HCT116 (cell line): ENCODE results near the gene RBM25. TPM values are rescaled to one million over a fixed set of nuclear protein-coding genes. Genes with fewer than 3 reads are reported as not detected.

Experiments used
- ATAC-seq: fragments of 200-7000 bp; cut with Tn5 transposase; 2 replicates; pipeline ENCODE4 v1.9.1; 2020; ENCODE audit warnings: mild to moderate bottlenecking, moderate library complexity
- BruUV-seq: library from RNA; stranded (reverse); fragments of 400-500 nt; replicated peaks from 2 replicates; lab custom pipeline; 2021; lab: Mats Ljungman, UMichigan
- CTCF ChIA-PET: fragments of 300-600 bp; sonication (Branson Sonifier 250); formaldehyde crosslinking; loops from one replicate; lab custom pipeline; 2021; ENCODE audit warnings: antibody characterized with exemption; lab: Charles Lee
- POLR2A ChIA-PET: fragments of 300-600, 350-600 bp; sonication (Branson Sonifier 250); formaldehyde crosslinking; loops from one replicate; lab custom pipeline; 2021; ENCODE audit warnings: antibody characterized with exemption; lab: Charles Lee
- RAD21 ChIA-PET, 2 experiments: fragments of 300-600 bp; sonication (Branson Sonifier 250); formaldehyde crosslinking; loops; one replicate each; lab custom pipeline; 2023; ENCODE audit warnings: low total read pairs in 2 of 2; ENCODE audit not compliant: uncharacterized antibody in 2 of 2, unreplicated experiment in 2 of 2, low non-redundant PET in 1 of 2; lab: Charles Lee
- DNase-seq: peaks from one replicate; pipeline ENCODE4 v3.0.0-alpha.2; 2010; ENCODE audit warnings: low read depth, low spot score
- H2AFZ ChIP-seq: fragments of 200-600 bp; shearing (Covaris generic), sonication (generic); 2 replicates; pipeline ENCODE4 v1.6.1; 2017; ENCODE audit warnings: low read depth, mixed run types, mixed read lengths, antibody characterized with exemption, low read length; ENCODE audit not compliant: poor library complexity, severe bottlenecking
- H3K27ac ChIP-seq: 2 replicates; pipeline ENCODE4 v1.5.1; 2012; ENCODE audit warnings: low read depth, low read length
- H3K27me3 ChIP-seq: fragments of 200-600 bp; sonication (generic); 2 replicates; pipeline ENCODE4 v1.6.1; 2016; ENCODE audit warnings: mixed run types, low read length, mixed read lengths; ENCODE audit not compliant: insufficient read depth
- H3K36me3 ChIP-seq, 2 experiments: fragments of 200-500 bp in 1 of 2; fragments of 200-600 bp in 1 of 2; sonication (Bioruptor generic) in 1 of 2; sonication (generic) in 1 of 2; 2 replicates each; pipeline versions ENCODE4 v1.5.1 to v1.6.1; 2014 to 2016; ENCODE audit warnings: low read length in 2 of 2, inconsistent platforms in 1 of 2, mixed read lengths in 1 of 2, mixed run types in 1 of 2; ENCODE audit not compliant: insufficient read depth in 2 of 2, control insufficient read depth in 1 of 2
- H3K4me1 ChIP-seq, 2 experiments: fragments of 200-600 bp in 1 of 2; sonication (generic) in 1 of 2; 2 replicates each; pipeline versions ENCODE4 v1.5.1 to v1.6.1; 2012 to 2017; ENCODE audit warnings: low read length in 2 of 2, inconsistent platforms in 1 of 2, mild to moderate bottlenecking in 1 of 2, mixed read lengths in 1 of 2, mixed run types in 1 of 2, moderate library complexity in 1 of 2; ENCODE audit not compliant: insufficient read depth in 2 of 2, control insufficient read depth in 1 of 2
- H3K4me2 ChIP-seq: fragments of 200-600 bp; sonication (generic); 2 replicates; pipeline ENCODE4 v1.6.1; 2017; ENCODE audit warnings: mixed run types, low read length, mixed read lengths
- H3K4me3 ChIP-seq, 2 experiments: fragments of 200-600 bp in 1 of 2; sonication (generic) in 1 of 2; replicated peaks in 1 of 2; 2 replicates each; pipeline ENCODE4 v1.5.1; 2011 to 2016; ENCODE audit warnings: low read length in 2 of 2, control low read depth in 1 of 2, low read depth in 1 of 2, mild to moderate bottlenecking in 1 of 2, mixed read lengths in 1 of 2, mixed run types in 1 of 2
- H3K79me2 ChIP-seq: fragments of 200-600 bp; sonication (generic); 2 replicates; pipeline ENCODE4 v1.6.1; 2017; ENCODE audit warnings: mild to moderate bottlenecking, mixed run types, low read length, moderate library complexity, mixed read lengths; ENCODE audit not compliant: insufficient read depth
- H3K9ac ChIP-seq: fragments of 200-600 bp; sonication (generic); 2 replicates; pipeline ENCODE4 v1.6.1; 2016; ENCODE audit warnings: low read length, mixed read lengths
- H3K9me2 ChIP-seq: fragments of 200-600 bp; sonication (generic), shearing (Covaris generic); 2 replicates; pipeline ENCODE4 v1.6.1; 2017; ENCODE audit warnings: mixed run types, mild to moderate bottlenecking, moderate library complexity; ENCODE audit not compliant: insufficient read depth
- H3K9me3 ChIP-seq, 2 experiments: fragments of 200-500 bp in 1 of 2; fragments of 200-600 bp in 1 of 2; sonication (Bioruptor generic) in 1 of 2; sonication (generic) in 1 of 2; 2 replicates each; pipeline ENCODE4 v1.6.1; 2014 to 2017; ENCODE audit warnings: low read length in 2 of 2, mixed read lengths in 2 of 2, inconsistent platforms in 1 of 2, low read depth in 1 of 2, mild to moderate bottlenecking in 1 of 2, mixed run types in 1 of 2, moderate library complexity in 1 of 2; ENCODE audit not compliant: control insufficient read depth in 1 of 2, insufficient read depth in 1 of 2
- H4K20me1 ChIP-seq: fragments of 200-600 bp; sonication (generic), shearing (Covaris generic); 2 replicates; pipeline ENCODE4 v1.6.1; 2017; ENCODE audit warnings: mixed run types, mild to moderate bottlenecking, moderate library complexity; ENCODE audit not compliant: insufficient read depth
- ATF3 ChIP-seq: IDR thresholded peaks from 2 replicates; pipeline ENCODE4 v1.6.1; 2012
- CBX3 ChIP-seq: IDR thresholded peaks from 2 replicates; pipeline ENCODE4 v1.6.1; 2012; ENCODE audit warnings: low read depth
- CEBPB ChIP-seq: IDR thresholded peaks from 2 replicates; pipeline ENCODE4 v1.6.1; 2012; ENCODE audit warnings: low read depth
- EGR1 ChIP-seq: IDR thresholded peaks from 2 replicates; pipeline ENCODE4 v1.6.1; 2012; ENCODE audit warnings: low read depth
- EZH2 ChIP-seq: fragments of 200-600 bp; sonication (generic); IDR thresholded peaks from 2 replicates; pipeline ENCODE4 v1.6.1; 2017; ENCODE audit warnings: antibody characterized with exemption, mixed run types
- EZH2phosphoT487 ChIP-seq: fragments of 200-600 bp; IDR thresholded peaks from 2 replicates; pipeline ENCODE4 v1.6.1; 2018; ENCODE audit warnings: antibody characterized with exemption, borderline replicate concordance
- FOSL1 ChIP-seq: IDR thresholded peaks from 2 replicates; pipeline ENCODE4 v1.6.1; 2012; ENCODE audit warnings: low read depth
- JUND ChIP-seq: IDR thresholded peaks from 2 replicates; pipeline ENCODE4 v1.6.1; 2012
- POLR2A ChIP-seq: IDR thresholded peaks from 2 replicates; pipeline ENCODE4 v1.7.0; 2011; ENCODE audit warnings: borderline replicate concordance; ENCODE audit not compliant: insufficient read depth, insufficient read length; ENCODE audit errors: extremely low read depth
- POLR2AphosphoS5 ChIP-seq: IDR thresholded peaks from 2 replicates; pipeline ENCODE4 v1.6.1; 2011; ENCODE audit warnings: mild to moderate bottlenecking, low read depth, low read length, moderate library complexity
- RAD21 ChIP-seq: IDR thresholded peaks from 2 replicates; pipeline ENCODE4 v1.6.1; 2012; ENCODE audit warnings: low read depth, mild to moderate bottlenecking
- SIN3A ChIP-seq: IDR thresholded peaks from 2 replicates; pipeline ENCODE4 v1.6.1; 2012; ENCODE audit warnings: low read depth
- SP1 ChIP-seq: IDR thresholded peaks from 2 replicates; pipeline ENCODE4 v1.6.1; 2012; ENCODE audit warnings: low read depth
- SRF ChIP-seq: IDR thresholded peaks from 2 replicates; pipeline ENCODE4 v1.6.1; 2012; ENCODE audit warnings: low read depth
- TCF7L2 ChIP-seq: IDR thresholded peaks from 2 replicates; pipeline ENCODE4 v1.7.0; 2011; ENCODE audit warnings: borderline replicate concordance, inconsistent platforms; ENCODE audit not compliant: insufficient read depth, insufficient read length; ENCODE audit errors: extremely low read depth
- ZFX ChIP-seq: fragments of 450-650 bp; IDR thresholded peaks from 2 replicates; pipeline ENCODE4 v1.6.1; 2017
- ZNF274 ChIP-seq: fragments of 200-500 bp; sonication (Bioruptor generic); IDR thresholded peaks from 2 replicates; pipeline ENCODE4 v1.6.1; 2014; ENCODE audit warnings: mild to moderate bottlenecking, low read depth, low read length, inconsistent platforms
- intact Hi-C: fragments of 100-400 bp; cut with micrococcal nuclease; formaldehyde crosslinking; loops from 2 replicates; pipeline ENCODE4 v1.10.0; 2022
- total RNA-seq: library from RNA; stranded (reverse); gene quantifications from one replicate; pipeline ENCODE4 v1.2.1, GENCODE V29; 2021; ENCODE audit not compliant: unreplicated experiment
- TF ChIP-seq, protein P1 (sequence below), 3 experiments: fragments of 200-600 bp in 1 of 3; sonication (generic) in 1 of 3; IDR thresholded peaks in 2 of 3; conservative IDR thresholded peaks in 1 of 3; 2 replicates each; pipeline ENCODE4 v1.5.1; 2012 to 2017; ENCODE audit warnings: low read depth in 2 of 3, low read length in 2 of 3, antibody characterized with exemption in 1 of 3, borderline replicate concordance in 1 of 3, control low read depth in 1 of 3, mild to moderate bottlenecking in 1 of 3, mixed read lengths in 1 of 3, mixed run types in 1 of 3, moderate library complexity in 1 of 3; ENCODE audit not compliant: insufficient read depth in 1 of 3
- TF ChIP-seq, protein P2 (sequence below): IDR thresholded peaks from 2 replicates; pipeline ENCODE4 v1.6.1; 2012; ENCODE audit warnings: low read depth
- TF ChIP-seq, protein P3 (sequence below): IDR thresholded peaks from 2 replicates; pipeline ENCODE4 v1.6.1; 2012

RBM25 gene
- total RNA-seq, 1 experiment from 2014 or later: 80.1 TPM

DNA sequence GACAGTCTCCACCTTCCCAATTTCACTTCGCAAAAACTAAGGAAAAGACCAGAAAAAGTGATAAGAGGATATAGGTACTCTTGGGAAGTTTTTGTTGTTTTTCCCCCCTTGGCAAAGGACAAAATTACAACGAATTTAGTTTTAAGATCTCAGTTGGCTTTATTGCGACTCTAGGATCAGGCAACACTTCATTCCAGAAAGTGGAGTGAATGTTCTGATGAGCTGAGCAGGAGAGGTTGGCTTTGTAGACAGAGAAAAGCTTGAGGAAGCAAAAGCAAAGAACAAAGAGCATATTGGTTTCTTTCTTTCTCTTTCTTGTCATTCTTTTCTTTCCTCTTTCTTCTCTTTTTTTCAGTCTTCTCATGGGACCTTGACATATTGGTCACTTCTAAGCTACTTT is 30.8 kb upstream of the RBM25 start (continued):
- TF ChIP-seq CBX3 (no peak), FOSL1 (no peak), CEBPB (no peak), POLR2AphosphoS5 (no peak), SP1 (no peak), POLR2A (no peak), SRF (no peak), ATF3 (no peak), EZH2phosphoT487 (no peak), EZH2 (no peak), EGR1 (no peak), SIN3A (no peak)
- TF ChIP-seq, protein P1, sequence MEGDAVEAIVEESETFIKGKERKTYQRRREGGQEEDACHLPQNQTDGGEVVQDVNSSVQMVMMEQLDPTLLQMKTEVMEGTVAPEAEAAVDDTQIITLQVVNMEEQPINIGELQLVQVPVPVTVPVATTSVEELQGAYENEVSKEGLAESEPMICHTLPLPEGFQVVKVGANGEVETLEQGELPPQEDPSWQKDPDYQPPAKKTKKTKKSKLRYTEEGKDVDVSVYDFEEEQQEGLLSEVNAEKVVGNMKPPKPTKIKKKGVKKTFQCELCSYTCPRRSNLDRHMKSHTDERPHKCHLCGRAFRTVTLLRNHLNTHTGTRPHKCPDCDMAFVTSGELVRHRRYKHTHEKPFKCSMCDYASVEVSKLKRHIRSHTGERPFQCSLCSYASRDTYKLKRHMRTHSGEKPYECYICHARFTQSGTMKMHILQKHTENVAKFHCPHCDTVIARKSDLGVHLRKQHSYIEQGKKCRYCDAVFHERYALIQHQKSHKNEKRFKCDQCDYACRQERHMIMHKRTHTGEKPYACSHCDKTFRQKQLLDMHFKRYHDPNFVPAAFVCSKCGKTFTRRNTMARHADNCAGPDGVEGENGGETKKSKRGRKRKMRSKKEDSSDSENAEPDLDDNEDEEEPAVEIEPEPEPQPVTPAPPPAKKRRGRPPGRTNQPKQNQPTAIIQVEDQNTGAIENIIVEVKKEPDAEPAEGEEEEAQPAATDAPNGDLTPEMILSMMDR (IDR thresholded peaks at IDR 0.05 in 2 of 3, conservative IDR thresholded peaks at IDR 0.05 in 1 of 3; ENCODE audit: borderline replicate concordance in 1 of 3, insufficient read depth in 1 of 3, low read depth in 2 of 3, low read length in 2 of 3): no peak

DNA sequence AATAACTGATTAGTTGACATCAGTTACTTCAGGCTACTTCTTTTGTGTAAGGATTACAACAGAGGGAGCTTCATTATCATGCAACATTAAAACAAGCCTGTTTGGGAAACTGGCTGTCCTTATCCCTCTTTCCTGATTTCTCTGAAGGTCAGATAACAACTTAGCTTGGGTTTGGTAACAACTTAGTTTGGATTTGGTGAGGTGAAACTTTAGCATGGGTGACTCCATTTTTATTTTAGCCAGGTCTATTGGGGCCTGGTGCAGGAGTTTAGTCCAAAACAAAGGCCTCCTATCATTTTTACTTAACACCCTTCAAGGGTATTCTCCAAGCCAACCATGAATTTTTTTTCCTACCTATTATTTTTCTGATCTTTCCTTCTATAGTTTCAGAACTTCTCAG is 30.4 kb upstream of the RBM25 start:
- no peak overlapping the region for H3K27ac ChIP-seq
- H3K4me1 ChIP-seq: peaks cover 3 to 22% of the 10 kb centered on the region in 2 experiments; a peak in 3 of 4 replicates
- RAD21 ChIA-PET: no interaction called here
- ATAC-seq (no peak), DNase-seq (no peak)
- no peaks in the 10 kb centered on the region for H3K79me2 ChIP-seq
- TF ChIP-seq SP1 (no peak), JUND (no peak), SRF (no peak), ZFX (no peak), ZNF274 (no peak), POLR2AphosphoS5 (no peak), POLR2A (no peak), EZH2phosphoT487 (no peak), EGR1 (no peak), RAD21 (no peak), TCF7L2 (no peak), FOSL1 (no peak), SIN3A (no peak), CBX3 (no peak)
- TF ChIP-seq, protein P2, sequence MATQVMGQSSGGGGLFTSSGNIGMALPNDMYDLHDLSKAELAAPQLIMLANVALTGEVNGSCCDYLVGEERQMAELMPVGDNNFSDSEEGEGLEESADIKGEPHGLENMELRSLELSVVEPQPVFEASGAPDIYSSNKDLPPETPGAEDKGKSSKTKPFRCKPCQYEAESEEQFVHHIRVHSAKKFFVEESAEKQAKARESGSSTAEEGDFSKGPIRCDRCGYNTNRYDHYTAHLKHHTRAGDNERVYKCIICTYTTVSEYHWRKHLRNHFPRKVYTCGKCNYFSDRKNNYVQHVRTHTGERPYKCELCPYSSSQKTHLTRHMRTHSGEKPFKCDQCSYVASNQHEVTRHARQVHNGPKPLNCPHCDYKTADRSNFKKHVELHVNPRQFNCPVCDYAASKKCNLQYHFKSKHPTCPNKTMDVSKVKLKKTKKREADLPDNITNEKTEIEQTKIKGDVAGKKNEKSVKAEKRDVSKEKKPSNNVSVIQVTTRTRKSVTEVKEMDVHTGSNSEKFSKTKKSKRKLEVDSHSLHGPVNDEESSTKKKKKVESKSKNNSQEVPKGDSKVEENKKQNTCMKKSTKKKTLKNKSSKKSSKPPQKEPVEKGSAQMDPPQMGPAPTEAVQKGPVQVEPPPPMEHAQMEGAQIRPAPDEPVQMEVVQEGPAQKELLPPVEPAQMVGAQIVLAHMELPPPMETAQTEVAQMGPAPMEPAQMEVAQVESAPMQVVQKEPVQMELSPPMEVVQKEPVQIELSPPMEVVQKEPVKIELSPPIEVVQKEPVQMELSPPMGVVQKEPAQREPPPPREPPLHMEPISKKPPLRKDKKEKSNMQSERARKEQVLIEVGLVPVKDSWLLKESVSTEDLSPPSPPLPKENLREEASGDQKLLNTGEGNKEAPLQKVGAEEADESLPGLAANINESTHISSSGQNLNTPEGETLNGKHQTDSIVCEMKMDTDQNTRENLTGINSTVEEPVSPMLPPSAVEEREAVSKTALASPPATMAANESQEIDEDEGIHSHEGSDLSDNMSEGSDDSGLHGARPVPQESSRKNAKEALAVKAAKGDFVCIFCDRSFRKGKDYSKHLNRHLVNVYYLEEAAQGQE: no peak
- TF ChIP-seq, protein P3, sequence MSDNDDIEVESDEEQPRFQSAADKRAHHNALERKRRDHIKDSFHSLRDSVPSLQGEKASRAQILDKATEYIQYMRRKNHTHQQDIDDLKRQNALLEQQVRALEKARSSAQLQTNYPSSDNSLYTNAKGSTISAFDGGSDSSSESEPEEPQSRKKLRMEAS: no peak
- H3K9ac ChIP-seq: no peak overlapping the region
- peak overlapping the region in 1 of 2 experiments; percentile 84; a peak in 2 of 4 replicates for H3K4me3 ChIP-seq
- no TSS peak for BruUV-seq
- H3K4me2 ChIP-seq: peak overlapping the region; percentile 84
- H3K9me2 ChIP-seq: no peaks in the 10 kb centered on the region
- no peaks in the 10 kb centered on the region for H3K9me3 ChIP-seq
- no peaks in the 10 kb centered on the region for H4K20me1 ChIP-seq
- no peaks in the 10 kb centered on the region for H3K27me3 ChIP-seq
- H2AFZ ChIP-seq: peak overlapping the region; percentile 95
- peaks cover 0 to 3% of the 10 kb centered on the region in 2 experiments; a peak in 1 of 4 replicates for H3K36me3 ChIP-seq
- CTCF ChIA-PET: no interaction called here
- intact Hi-C loops: loop anchor here (5.0 kb wide), 1 partner anchor 66 kb away; no protein-coding TSS in a partner anchor
- POLR2A ChIA-PET: interaction anchor here (2.3 kb wide), 1 partner anchor 65 kb away, joined by 10 read pairs; no protein-coding TSS in a partner anchor
